Liver (tissue), 9 donors: ENCODE data around the gene GBX2. TPM values are rescaled to one million over a fixed set of nuclear protein-coding genes. Genes with fewer than 3 reads are reported as not detected.

Experiments used
- DNase-seq: peaks from one replicate; pipeline ENCODE4 v3.0.0-alpha.2; 2017; ENCODE audit warnings: low spot score
- H3K27ac ChIP-seq, 2 donors: one replicate each; pipeline ENCODE4 v1.7.0; 2013; ENCODE audit warnings: inconsistent platforms in 2 of 2, low read length in 2 of 2, control low read depth in 1 of 2, low read depth in 1 of 2, mild to moderate bottlenecking in 1 of 2
- H3K27me3 ChIP-seq, 4 donors: one replicate each; pipeline versions ENCODE4 v1.6.1 to v1.7.0; 2013; ENCODE audit warnings: low read length in 3 of 4, inconsistent platforms in 1 of 4, mild to moderate bottlenecking in 1 of 4, moderate library complexity in 1 of 4; ENCODE audit not compliant: control insufficient read depth in 4 of 4, insufficient read depth in 4 of 4
- H3K36me3 ChIP-seq, 4 donors: one replicate each; pipeline versions ENCODE4 v1.6.1 to v1.7.0; 2013; ENCODE audit warnings: low read length in 3 of 4, mild to moderate bottlenecking in 3 of 4, low read depth in 1 of 4, moderate library complexity in 1 of 4; ENCODE audit not compliant: control insufficient read depth in 4 of 4, insufficient read depth in 3 of 4
- H3K4me1 ChIP-seq, 4 donors: one replicate each; pipeline versions ENCODE4 v1.6.1 to v1.7.0; 2013; ENCODE audit warnings: low read length in 3 of 4, mild to moderate bottlenecking in 3 of 4, moderate library complexity in 1 of 4; ENCODE audit not compliant: control insufficient read depth in 4 of 4, insufficient read depth in 4 of 4
- H3K4me3 ChIP-seq, 3 donors: one replicate each; pipeline versions ENCODE4 v1.6.1 to v1.7.0; 2013; ENCODE audit warnings: low read length in 3 of 3, control low read depth in 1 of 3, low read depth in 1 of 3, mild to moderate bottlenecking in 1 of 3
- H3K9ac ChIP-seq, 2 donors: one replicate each; pipeline ENCODE4 v1.7.0; 2013; ENCODE audit warnings: low read length in 2 of 2, mild to moderate bottlenecking in 2 of 2, moderate library complexity in 2 of 2, control low read depth in 1 of 2, low read depth in 1 of 2
- H3K9me3 ChIP-seq, 4 donors: one replicate each; pipeline versions ENCODE4 v1.6.1 to v1.7.0; 2013; ENCODE audit warnings: low read length in 3 of 4; ENCODE audit not compliant: control insufficient read depth in 4 of 4
- EGR1 ChIP-seq, 2 donors: IDR thresholded peaks; 2 replicates each; pipeline ENCODE4 v1.6.1; 2016 to 2018; ENCODE audit warnings: antibody characterized with exemption in 2 of 2, low read depth in 2 of 2
- FOXA1 ChIP-seq: IDR thresholded peaks from 2 replicates; pipeline ENCODE4 v1.6.1; 2016; ENCODE audit warnings: antibody characterized with exemption
- FOXA2 ChIP-seq: IDR thresholded peaks from 2 replicates; pipeline ENCODE4 v1.6.1; 2016; ENCODE audit warnings: antibody characterized with exemption
- GABPA ChIP-seq, 2 donors: IDR thresholded peaks in 1 of 2; conservative IDR thresholded peaks in 1 of 2; 2 replicates each; pipeline ENCODE4 v1.6.1; 2016; ENCODE audit warnings: antibody characterized with exemption in 2 of 2, mild to moderate bottlenecking in 1 of 2, moderate library complexity in 1 of 2
- HNF4A ChIP-seq, 2 donors: conservative IDR thresholded peaks; 2 replicates each; pipeline ENCODE4 v1.6.1; 2016; ENCODE audit warnings: antibody characterized with exemption in 2 of 2, mild to moderate bottlenecking in 2 of 2
- HNF4G ChIP-seq: IDR thresholded peaks from 2 replicates; pipeline ENCODE4 v1.6.1; 2016; ENCODE audit warnings: antibody characterized with exemption
- JUND ChIP-seq, 2 donors: IDR thresholded peaks; 2 replicates each; pipeline ENCODE4 v1.6.1; 2016; ENCODE audit warnings: antibody characterized with exemption in 2 of 2
- NR2F2 ChIP-seq: IDR thresholded peaks from 2 replicates; pipeline ENCODE4 v1.6.1; 2016; ENCODE audit warnings: antibody characterized with exemption
- RAD21 ChIP-seq, 2 donors: IDR thresholded peaks; 2 replicates each; pipeline ENCODE4 v1.6.1; 2016; ENCODE audit warnings: antibody characterized with exemption in 2 of 2, mild to moderate bottlenecking in 2 of 2
- RXRA ChIP-seq, 2 donors: IDR thresholded peaks; 2 replicates each; pipeline ENCODE4 v1.6.1; 2017 to 2018; ENCODE audit warnings: antibody characterized with exemption in 2 of 2, mild to moderate bottlenecking in 1 of 2
- SP1 ChIP-seq: IDR thresholded peaks from 2 replicates; pipeline ENCODE4 v1.6.1; 2018; ENCODE audit warnings: antibody characterized with exemption, mild to moderate bottlenecking
- TAF1 ChIP-seq: conservative IDR thresholded peaks from 2 replicates; pipeline ENCODE4 v1.6.1; 2016; ENCODE audit warnings: antibody characterized with exemption, mild to moderate bottlenecking
- YY1 ChIP-seq: IDR thresholded peaks from 2 replicates; pipeline ENCODE4 v1.6.1; 2016; ENCODE audit warnings: antibody characterized with exemption, mild to moderate bottlenecking
- WGBS: extraction: QIAGEN DNeasy Blood & Tissue Kit; methylation state at CpG from one replicate; pipeline ENCODE4 v1.1.7; 2013; 5-methylcytosine and 5-hydroxymethylcytosine counted together
- polyA plus RNA-seq, 2 donors: library from polyadenylated mRNA; stranded (reverse) in 1 of 2; unstranded in 1 of 2; fragments of 200-250 nt in 1 of 2; fragments of >200 nt in 1 of 2; fragmentation: Nextera tagmentation in 1 of 2; extraction: Ambion mirVana in 1 of 2; gene quantifications; one replicate each; pipeline versions ENCODE4 v1.2.1 to v1.2.3, GENCODE V29; 2013 to 2015
- total RNA-seq, 2 donors: library from RNA; depleted of rRNA; stranded (reverse); fragments of >200 nt; gene quantifications; one replicate each; pipeline ENCODE4 v1.2.3, GENCODE V29; 2014
- TF ChIP-seq, protein P1 (sequence below): IDR thresholded peaks from 2 replicates; pipeline ENCODE4 v1.6.1; 2016; ENCODE audit warnings: antibody characterized with exemption
- TF ChIP-seq, protein P2 (sequence below): IDR thresholded peaks from 2 replicates; pipeline ENCODE4 v1.6.1; 2016; ENCODE audit warnings: antibody characterized with exemption
- TF ChIP-seq, protein P3 (sequence below): fragments of 150-350 bp; IDR thresholded peaks from 2 replicates; pipeline ENCODE4 v1.5.1; 2017; ENCODE audit warnings: improper control_type of control experiment, low read depth, low read length; ENCODE audit not compliant: missing input control
- TF ChIP-seq, protein P4 (sequence below): IDR thresholded peaks from 2 replicates; pipeline ENCODE4 v1.6.1; 2016; ENCODE audit warnings: antibody characterized with exemption, mild to moderate bottlenecking
- TF ChIP-seq, protein P5 (sequence below): IDR thresholded peaks from 2 replicates; pipeline ENCODE4 v1.6.1; 2016; ENCODE audit warnings: antibody characterized with exemption
- donor health status: healthy.
- donor health status: healthy.
- donor health status: healthy.
- donor health status: healthy.
- donor health status: healthy.

The GBX2 gene
- total and polyA plus RNA-seq, 4 donors = not detected

DNA sequence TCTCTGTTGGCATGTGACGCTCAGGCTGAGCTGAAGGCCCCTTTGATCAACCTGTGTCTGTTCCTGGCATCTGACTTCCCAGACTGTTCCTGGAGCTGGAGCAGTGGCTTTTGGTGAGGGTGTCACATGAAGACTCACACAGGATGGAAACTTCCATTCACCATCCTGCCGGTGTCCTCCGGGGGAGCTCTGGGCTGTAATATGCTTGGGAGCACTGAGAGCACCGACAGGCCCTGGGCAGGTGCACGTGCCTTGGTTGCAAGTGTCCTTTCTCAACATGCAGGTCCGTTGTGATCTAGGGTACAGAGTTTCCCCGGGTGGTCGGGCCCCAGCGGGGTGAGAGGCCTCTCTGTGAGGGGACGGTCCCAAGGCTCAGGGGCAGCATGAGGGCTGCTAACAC lies 24.8 kb upstream of the GBX2 start:
- no peaks in the 10 kb centered on the region for H3K4me1 ChIP-seq
- no peaks in the 10 kb centered on the region for H3K9me3 ChIP-seq
- H3K36me3 ChIP-seq = no peaks in the 10 kb centered on the region
- no peaks in the 10 kb centered on the region for H3K27me3 ChIP-seq
- TF ChIP-seq, protein P1, sequence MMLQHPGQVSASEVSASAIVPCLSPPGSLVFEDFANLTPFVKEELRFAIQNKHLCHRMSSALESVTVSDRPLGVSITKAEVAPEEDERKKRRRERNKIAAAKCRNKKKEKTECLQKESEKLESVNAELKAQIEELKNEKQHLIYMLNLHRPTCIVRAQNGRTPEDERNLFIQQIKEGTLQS = no peak
- TF ChIP-seq, protein P2, sequence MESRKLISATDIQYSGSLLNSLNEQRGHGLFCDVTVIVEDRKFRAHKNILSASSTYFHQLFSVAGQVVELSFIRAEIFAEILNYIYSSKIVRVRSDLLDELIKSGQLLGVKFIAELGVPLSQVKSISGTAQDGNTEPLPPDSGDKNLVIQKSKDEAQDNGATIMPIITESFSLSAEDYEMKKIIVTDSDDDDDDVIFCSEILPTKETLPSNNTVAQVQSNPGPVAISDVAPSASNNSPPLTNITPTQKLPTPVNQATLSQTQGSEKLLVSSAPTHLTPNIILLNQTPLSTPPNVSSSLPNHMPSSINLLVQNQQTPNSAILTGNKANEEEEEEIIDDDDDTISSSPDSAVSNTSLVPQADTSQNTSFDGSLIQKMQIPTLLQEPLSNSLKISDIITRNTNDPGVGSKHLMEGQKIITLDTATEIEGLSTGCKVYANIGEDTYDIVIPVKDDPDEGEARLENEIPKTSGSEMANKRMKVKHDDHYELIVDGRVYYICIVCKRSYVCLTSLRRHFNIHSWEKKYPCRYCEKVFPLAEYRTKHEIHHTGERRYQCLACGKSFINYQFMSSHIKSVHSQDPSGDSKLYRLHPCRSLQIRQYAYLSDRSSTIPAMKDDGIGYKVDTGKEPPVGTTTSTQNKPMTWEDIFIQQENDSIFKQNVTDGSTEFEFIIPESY = no peak
- no peak for TF ChIP-seq RAD21 (IDR thresholded peaks at IDR 0.05)
- no peak for TF ChIP-seq SP1
- TF ChIP-seq, protein P3, sequence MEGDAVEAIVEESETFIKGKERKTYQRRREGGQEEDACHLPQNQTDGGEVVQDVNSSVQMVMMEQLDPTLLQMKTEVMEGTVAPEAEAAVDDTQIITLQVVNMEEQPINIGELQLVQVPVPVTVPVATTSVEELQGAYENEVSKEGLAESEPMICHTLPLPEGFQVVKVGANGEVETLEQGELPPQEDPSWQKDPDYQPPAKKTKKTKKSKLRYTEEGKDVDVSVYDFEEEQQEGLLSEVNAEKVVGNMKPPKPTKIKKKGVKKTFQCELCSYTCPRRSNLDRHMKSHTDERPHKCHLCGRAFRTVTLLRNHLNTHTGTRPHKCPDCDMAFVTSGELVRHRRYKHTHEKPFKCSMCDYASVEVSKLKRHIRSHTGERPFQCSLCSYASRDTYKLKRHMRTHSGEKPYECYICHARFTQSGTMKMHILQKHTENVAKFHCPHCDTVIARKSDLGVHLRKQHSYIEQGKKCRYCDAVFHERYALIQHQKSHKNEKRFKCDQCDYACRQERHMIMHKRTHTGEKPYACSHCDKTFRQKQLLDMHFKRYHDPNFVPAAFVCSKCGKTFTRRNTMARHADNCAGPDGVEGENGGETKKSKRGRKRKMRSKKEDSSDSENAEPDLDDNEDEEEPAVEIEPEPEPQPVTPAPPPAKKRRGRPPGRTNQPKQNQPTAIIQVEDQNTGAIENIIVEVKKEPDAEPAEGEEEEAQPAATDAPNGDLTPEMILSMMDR = no peak
- TF ChIP-seq FOXA1 = no peak
- no peak for TF ChIP-seq TAF1
- TF ChIP-seq, protein P4, sequence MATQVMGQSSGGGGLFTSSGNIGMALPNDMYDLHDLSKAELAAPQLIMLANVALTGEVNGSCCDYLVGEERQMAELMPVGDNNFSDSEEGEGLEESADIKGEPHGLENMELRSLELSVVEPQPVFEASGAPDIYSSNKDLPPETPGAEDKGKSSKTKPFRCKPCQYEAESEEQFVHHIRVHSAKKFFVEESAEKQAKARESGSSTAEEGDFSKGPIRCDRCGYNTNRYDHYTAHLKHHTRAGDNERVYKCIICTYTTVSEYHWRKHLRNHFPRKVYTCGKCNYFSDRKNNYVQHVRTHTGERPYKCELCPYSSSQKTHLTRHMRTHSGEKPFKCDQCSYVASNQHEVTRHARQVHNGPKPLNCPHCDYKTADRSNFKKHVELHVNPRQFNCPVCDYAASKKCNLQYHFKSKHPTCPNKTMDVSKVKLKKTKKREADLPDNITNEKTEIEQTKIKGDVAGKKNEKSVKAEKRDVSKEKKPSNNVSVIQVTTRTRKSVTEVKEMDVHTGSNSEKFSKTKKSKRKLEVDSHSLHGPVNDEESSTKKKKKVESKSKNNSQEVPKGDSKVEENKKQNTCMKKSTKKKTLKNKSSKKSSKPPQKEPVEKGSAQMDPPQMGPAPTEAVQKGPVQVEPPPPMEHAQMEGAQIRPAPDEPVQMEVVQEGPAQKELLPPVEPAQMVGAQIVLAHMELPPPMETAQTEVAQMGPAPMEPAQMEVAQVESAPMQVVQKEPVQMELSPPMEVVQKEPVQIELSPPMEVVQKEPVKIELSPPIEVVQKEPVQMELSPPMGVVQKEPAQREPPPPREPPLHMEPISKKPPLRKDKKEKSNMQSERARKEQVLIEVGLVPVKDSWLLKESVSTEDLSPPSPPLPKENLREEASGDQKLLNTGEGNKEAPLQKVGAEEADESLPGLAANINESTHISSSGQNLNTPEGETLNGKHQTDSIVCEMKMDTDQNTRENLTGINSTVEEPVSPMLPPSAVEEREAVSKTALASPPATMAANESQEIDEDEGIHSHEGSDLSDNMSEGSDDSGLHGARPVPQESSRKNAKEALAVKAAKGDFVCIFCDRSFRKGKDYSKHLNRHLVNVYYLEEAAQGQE = no peak
- no peak for TF ChIP-seq FOXA2
- no peak for TF ChIP-seq GABPA (IDR thresholded peaks at IDR 0.05 in 1 of 2, conservative IDR thresholded peaks at IDR 0.05 in 1 of 2)
- no peak for TF ChIP-seq RXRA (IDR thresholded peaks at IDR 0.05)
- TF ChIP-seq, protein P5, sequence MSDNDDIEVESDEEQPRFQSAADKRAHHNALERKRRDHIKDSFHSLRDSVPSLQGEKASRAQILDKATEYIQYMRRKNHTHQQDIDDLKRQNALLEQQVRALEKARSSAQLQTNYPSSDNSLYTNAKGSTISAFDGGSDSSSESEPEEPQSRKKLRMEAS = no peak
- TF ChIP-seq YY1 = no peak
- no peak for TF ChIP-seq JUND (IDR thresholded peaks at IDR 0.05)
- no peak for TF ChIP-seq HNF4G
- TF ChIP-seq EGR1 (IDR thresholded peaks at IDR 0.05; ENCODE audit: low read depth in 2 of 2) = no peak
- TF ChIP-seq HNF4A (conservative IDR thresholded peaks at IDR 0.05) = no peak
- no peak for TF ChIP-seq NR2F2
- no peak overlapping the region for H3K27ac ChIP-seq
- DNase-seq = no peak
- no peak overlapping the region for H3K9ac ChIP-seq
- 72% methylated on average over 10 of the region's 10 CpGs for WGBS
- H3K4me3 ChIP-seq = no peak overlapping the region
